ENCODE results near the gene SCARB2. TPM values are rescaled to one million over a fixed set of nuclear protein-coding genes. Genes with fewer than 3 reads are reported as not detected.

SCARB2 gene
- total and polyA plus RNA-seq, 11 donors = 84.9 to 208 (median 97.5) TPM

GRCh38 chr4:76177709-76178108, 35.9 kb downstream of the SCARB2 start:
- intact Hi-C loops (cut with DNase I) = loop anchor here in 8 of 10 donors (2.0 to 10.0 kb wide), 9 partner anchors 129 to 330 kb away; partner anchors contain the start of genes CCDC158 (in 3 of the 8) and STBD1 (in 3 of the 8)
- H3K36me3 ChIP-seq = peaks cover 0 to 75% (median 59%) of the 10 kb centered on the region in 9 donors
- peaks cover 0 to 30% (median 17%) of the 10 kb centered on the region in 12 donors for H3K4me1 ChIP-seq
- DNase-seq (no peak), ATAC-seq (peak in 3 of 4 donors; percentile 23 to 59 (median 54))
- H3K4me3 ChIP-seq = no peak overlapping the region
- no peaks in the 10 kb centered on the region for H3K27me3 ChIP-seq
- TF ChIP-seq CTCF (IDR thresholded peaks at IDR 0.05) = no peak
- TF ChIP-seq POLR2A (IDR thresholded peaks at IDR 0.05) = no peak
- peak overlapping the region in 6 of 12 donors; percentile 1 to 55 (median 32) for H3K27ac ChIP-seq
- no peaks in the 10 kb centered on the region for H3K9me3 ChIP-seq

- ATAC-seq (no peak), DNase-seq (no peak)
- Histone ChIP-seq H3K27me3 (no peaks in the 10 kb centered on the region), H3K4me1 (peaks cover 0 to 32% (median 17%) of the 10 kb centered on the region in 12 donors), H3K36me3 (peaks cover 0 to 92% (median 73%) of the 10 kb centered on the region in 9 donors), H3K4me3 (no peak overlapping the region), H3K9me3 (no peaks in the 10 kb centered on the region), H3K27ac (no peak overlapping the region)
- TF ChIP-seq CTCF (IDR thresholded peaks at IDR 0.05) (no peak), POLR2A (IDR thresholded peaks at IDR 0.05) (no peak)
- intact Hi-C loops (cut with DNase I) = loop anchor here in 8 of 10 donors (5.0 to 10.0 kb wide), 7 partner anchors 132 to 332 kb away; partner anchors contain the start of genes CCDC158 (in 3 of the 8) and STBD1 (in 1 of the 8)
- WGBS, 4 donors = 90 to 100% (median 99%) methylated on average over 1 of the region's 1 CpG
Observed at GRCh38 chr4:76175336-76175735, 38.3 kb downstream of the SCARB2 start.

- Histone ChIP-seq H3K4me1 (peaks cover 0 to 22% (median 10%) of the 10 kb centered on the region in 12 donors), H3K27ac (no peak overlapping the region), H3K27me3 (no peaks in the 10 kb centered on the region), H3K9me3 (no peaks in the 10 kb centered on the region), H3K4me3 (no peak overlapping the region), H3K36me3 (peaks cover 0 to 95% (median 77%) of the 10 kb centered on the region in 9 donors)
- DNase-seq (no peak), ATAC-seq (no peak)
- 88 to 92% (median 90%) methylated on average over 6 of the region's 6 CpGs for WGBS, 4 donors
- TF ChIP-seq CTCF (IDR thresholded peaks at IDR 0.05) = no peak
- no peak for TF ChIP-seq POLR2A (IDR thresholded peaks at IDR 0.05)
- intact Hi-C loops (cut with DNase I) = loop anchor here in 4 of 10 donors (10.0 kb wide), 3 partner anchors 201 to 321 kb away; partner anchors contain the start of gene CCDC158 (in 2 of the 4)
Observed at GRCh38 chr4:76174216-76174615, 39.4 kb downstream of the SCARB2 start.

GRCh38 chr4:76168688-76169087, 44.9 kb downstream of the SCARB2 start:
- peak; percentile 13 to 64 (median 38) for ATAC-seq
- Histone ChIP-seq H3K4me1 (peaks cover 0 to 2% (median 0%) of the 10 kb centered on the region in 12 donors), H3K4me3 (no peak overlapping the region), H3K36me3 (peaks cover 0 to 100% (median 98%) of the 10 kb centered on the region in 9 donors), H3K9me3 (no peaks in the 10 kb centered on the region), H3K27me3 (no peaks in the 10 kb centered on the region), H3K27ac (no peak overlapping the region)
- intact Hi-C loops (cut with DNase I) = loop anchor here in 1 of 10 donors (10.0 kb wide), 1 partner anchor 106 kb away; no protein-coding TSS in a partner anchor
- TF ChIP-seq CTCF (IDR thresholded peaks at IDR 0.05) = no peak
- TF ChIP-seq POLR2A (IDR thresholded peaks at IDR 0.05) = no peak
- WGBS, 4 donors = 86 to 93% (median 92%) methylated on average over 3 of the region's 3 CpGs
- DNase-seq = no peak

All from heart left ventricle (tissue), 16 donors.